ENCODE measurements around the gene GALR1.

DNA sequence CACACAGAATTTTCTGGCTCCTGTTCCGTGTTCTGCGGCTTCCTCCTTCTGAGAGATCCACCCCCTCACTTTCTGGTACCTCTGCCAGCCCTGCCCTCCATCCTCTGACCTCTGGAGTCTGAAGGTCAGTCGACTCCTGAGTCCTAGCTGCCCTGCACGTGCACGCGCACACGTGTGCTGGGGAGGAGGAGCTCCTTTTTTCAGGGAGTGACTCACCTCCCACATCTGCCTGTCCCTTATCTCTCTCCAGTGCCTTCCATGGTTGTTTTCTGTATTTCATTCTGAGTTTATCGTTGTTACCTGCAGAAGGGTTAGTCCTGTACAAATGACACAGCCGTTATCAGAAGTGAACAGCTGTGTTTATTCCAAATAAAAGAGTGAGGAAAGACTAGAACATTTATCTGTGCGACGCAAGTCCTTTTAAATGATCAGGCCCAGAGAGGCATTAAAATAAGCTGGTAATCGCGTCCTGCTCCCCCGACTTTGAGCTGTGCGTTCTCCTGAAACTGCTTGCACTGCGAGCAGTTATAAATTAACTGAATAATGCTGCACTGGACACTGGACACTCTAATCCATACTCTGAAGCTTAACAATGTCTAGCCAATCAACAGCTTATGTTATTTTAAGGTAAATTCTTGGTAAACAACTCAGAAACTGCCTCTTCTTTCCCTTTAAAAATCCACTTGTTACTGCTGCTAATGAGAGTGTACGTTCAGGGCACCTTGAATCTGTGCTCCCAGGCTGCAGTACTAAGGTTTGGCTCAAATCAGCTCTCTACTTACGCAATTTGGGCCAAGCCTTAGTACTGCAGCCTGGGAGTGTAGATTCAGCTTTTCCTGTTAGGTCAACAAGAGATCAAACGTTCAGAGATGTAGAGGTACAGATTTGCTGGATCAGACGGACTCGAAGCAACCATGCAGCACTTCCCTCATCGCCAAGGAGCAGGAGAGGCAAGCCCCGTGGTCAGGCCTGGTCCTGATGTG is 72.5 kb downstream of the GALR1 start:
- TF ChIP-seq CTCF (IDR thresholded peaks at IDR 0.05) = no peak
- TF ChIP-seq POLR2A (IDR thresholded peaks at IDR 0.05) = no peak
